SJCRH30 (cell line): Measurements from ENCODE around the gene PHOX2A. TPM values are rescaled to one million over a fixed set of nuclear protein-coding genes. Genes with fewer than 3 reads are reported as not detected.

Source experiments
- DNase-seq, 2 experiments: peaks; one replicate each; pipeline ENCODE4 v3.0.0-alpha.2; 2015 to 2020
- H3K27ac ChIP-seq: fragments of 250-450 bp; sonication (Bioruptor Pico); 2 replicates; pipeline ENCODE4 v1.5.1; 2020; ENCODE audit warnings: mild to moderate bottlenecking, moderate library complexity
- H3K27me3 ChIP-seq: fragments of 250-450 bp; sonication (Bioruptor Pico); 2 replicates; pipeline ENCODE4 v1.5.1; 2020; ENCODE audit warnings: mild to moderate bottlenecking, moderate library complexity
- H3K36me3 ChIP-seq: fragments of 250-450 bp; sonication (Bioruptor Pico); 2 replicates; pipeline ENCODE4 v1.5.1; 2020; ENCODE audit warnings: mild to moderate bottlenecking, moderate library complexity
- H3K4me1 ChIP-seq: fragments of 250-450 bp; sonication (Bioruptor Pico); 2 replicates; pipeline ENCODE4 v1.5.1; 2020; ENCODE audit warnings: mild to moderate bottlenecking, moderate library complexity
- H3K4me3 ChIP-seq: fragments of 250-450 bp; sonication (Bioruptor Pico); 2 replicates; pipeline ENCODE4 v1.5.1; 2020; ENCODE audit warnings: mild to moderate bottlenecking, moderate library complexity
- H3K9me3 ChIP-seq: fragments of 250-450 bp; sonication (Bioruptor Pico); replicated peaks from 2 replicates; pipeline ENCODE4 v1.5.1; 2020; ENCODE audit warnings: mild to moderate bottlenecking, moderate library complexity
- total RNA-seq: library from RNA; depleted of rRNA; stranded (reverse); fragments of >200 nt; shearing (Covaris generic); gene quantifications from 2 replicates; pipeline ENCODE4 v1.2.3, GENCODE V29; 2014

PHOX2A gene
- total RNA-seq, 1 experiment from 2014 or later = not detected

GRCh38 chr11:72260574-72260973 is 16.6 kb upstream of the PHOX2A start:
- H3K27ac ChIP-seq = no peak overlapping the region
- no peak overlapping the region for H3K4me3 ChIP-seq
- H3K27me3 ChIP-seq = no peaks in the 10 kb centered on the region
- no peaks in the 10 kb centered on the region for H3K36me3 ChIP-seq
- no peaks in the 10 kb centered on the region for H3K9me3 ChIP-seq
- H3K4me1 ChIP-seq = no peaks in the 10 kb centered on the region
- no peak for DNase-seq

- H3K27ac ChIP-seq = no peak overlapping the region
- H3K36me3 ChIP-seq = no peaks in the 10 kb centered on the region
- no peak for DNase-seq
- no peak overlapping the region for H3K4me3 ChIP-seq
- H3K9me3 ChIP-seq = no peaks in the 10 kb centered on the region
- H3K4me1 ChIP-seq = no peaks in the 10 kb centered on the region
- H3K27me3 ChIP-seq = no peaks in the 10 kb centered on the region
Observed at GRCh38 chr11:72259490-72259889, 15.5 kb upstream of the PHOX2A start.

GRCh38 chr11:72257570-72257969 is 13.6 kb upstream of the PHOX2A start:
- H3K27ac ChIP-seq = no peak overlapping the region
- no peak for DNase-seq
- no peak overlapping the region for H3K4me3 ChIP-seq
- H3K36me3 ChIP-seq = no peaks in the 10 kb centered on the region
- H3K27me3 ChIP-seq = no peaks in the 10 kb centered on the region
- no peaks in the 10 kb centered on the region for H3K9me3 ChIP-seq
- H3K4me1 ChIP-seq = no peaks in the 10 kb centered on the region

- no peak overlapping the region for H3K4me3 ChIP-seq
- H3K9me3 ChIP-seq = no peaks in the 10 kb centered on the region
- no peaks in the 10 kb centered on the region for H3K36me3 ChIP-seq
- DNase-seq = no peak
- no peaks in the 10 kb centered on the region for H3K4me1 ChIP-seq
- no peak overlapping the region for H3K27ac ChIP-seq
- no peaks in the 10 kb centered on the region for H3K27me3 ChIP-seq
Observed at GRCh38 chr11:72254299-72254993, 10.5 kb upstream of the PHOX2A start.

GRCh38 chr11:72253392-72253791 is 9.4 kb upstream of the PHOX2A start:
- no peaks in the 10 kb centered on the region for H3K27me3 ChIP-seq
- H3K36me3 ChIP-seq = no peaks in the 10 kb centered on the region
- DNase-seq = no peak
- no peak overlapping the region for H3K27ac ChIP-seq
- H3K9me3 ChIP-seq = no peaks in the 10 kb centered on the region
- H3K4me1 ChIP-seq = no peaks in the 10 kb centered on the region
- H3K4me3 ChIP-seq = no peak overlapping the region

GRCh38 chr11:72251614-72252013 is 7.6 kb upstream of the PHOX2A start:
- no peak for DNase-seq
- Histone ChIP-seq H3K4me1 (no peaks in the 10 kb centered on the region), H3K4me3 (no peak overlapping the region), H3K27ac (no peak overlapping the region), H3K9me3 (no peaks in the 10 kb centered on the region), H3K36me3 (no peaks in the 10 kb centered on the region), H3K27me3 (no peaks in the 10 kb centered on the region)

GRCh38 chr11:72250661-72251464 is 6.9 kb upstream of the PHOX2A start:
- Histone ChIP-seq H3K4me1 (no peaks in the 10 kb centered on the region), H3K27me3 (no peaks in the 10 kb centered on the region), H3K4me3 (no peak overlapping the region), H3K36me3 (no peaks in the 10 kb centered on the region), H3K27ac (no peak overlapping the region), H3K9me3 (no peaks in the 10 kb centered on the region)
- DNase-seq = no peak

- no peak for DNase-seq
- H3K9me3 ChIP-seq = no peaks in the 10 kb centered on the region
- H3K4me3 ChIP-seq = no peak overlapping the region
- H3K27me3 ChIP-seq = no peaks in the 10 kb centered on the region
- H3K27ac ChIP-seq = no peak overlapping the region
- H3K4me1 ChIP-seq = no peaks in the 10 kb centered on the region
- no peaks in the 10 kb centered on the region for H3K36me3 ChIP-seq
Observed at GRCh38 chr11:72249961-72250360, 6.0 kb upstream of the PHOX2A start.

GRCh38 chr11:72247584-72247983 is 3.6 kb upstream of the PHOX2A start:
- Histone ChIP-seq H3K4me3 (no peak overlapping the region), H3K27me3 (no peaks in the 10 kb centered on the region), H3K27ac (no peak overlapping the region), H3K4me1 (no peaks in the 10 kb centered on the region), H3K36me3 (no peaks in the 10 kb centered on the region), H3K9me3 (no peaks in the 10 kb centered on the region)
- DNase-seq = no peak

GRCh38 chr11:72245263-72245816 is 1.4 kb upstream of the PHOX2A start:
- Histone ChIP-seq H3K4me3 (no peak overlapping the region), H3K9me3 (no peaks in the 10 kb centered on the region), H3K27me3 (no peaks in the 10 kb centered on the region), H3K36me3 (no peaks in the 10 kb centered on the region), H3K27ac (no peak overlapping the region), H3K4me1 (no peaks in the 10 kb centered on the region)
- no peak for DNase-seq

GRCh38 chr11:72244361-72245262 is 636 bp upstream of the PHOX2A start:
- H3K4me3 ChIP-seq = no peak overlapping the region

GRCh38 chr11:72243173-72244059 is 560 bp downstream of the PHOX2A start:
- no peak overlapping the region for H3K4me3 ChIP-seq
- peaks cover 3% of the 10 kb centered on the region for H3K36me3 ChIP-seq
- no peak overlapping the region for H3K27ac ChIP-seq
- H3K27me3 ChIP-seq = no peaks in the 10 kb centered on the region
- H3K9me3 ChIP-seq = no peaks in the 10 kb centered on the region
- no peaks in the 10 kb centered on the region for H3K4me1 ChIP-seq
- no peak for DNase-seq

More at GRCh38 chr11:72244361-72245262, 636 bp upstream of the PHOX2A start:
- no peaks in the 10 kb centered on the region for H3K4me1 ChIP-seq
- no peaks in the 10 kb centered on the region for H3K27me3 ChIP-seq
- no peaks in the 10 kb centered on the region for H3K36me3 ChIP-seq
- no peak overlapping the region for H3K27ac ChIP-seq
- H3K9me3 ChIP-seq = no peaks in the 10 kb centered on the region
- no peak for DNase-seq

GRCh38 chr11:72242141-72242540 is 1.8 kb downstream of the PHOX2A start:
- no peaks in the 10 kb centered on the region for H3K27me3 ChIP-seq
- H3K27ac ChIP-seq = no peak overlapping the region
- H3K9me3 ChIP-seq = no peaks in the 10 kb centered on the region
- no peak for DNase-seq
- H3K4me1 ChIP-seq = no peaks in the 10 kb centered on the region
- H3K4me3 ChIP-seq = no peak overlapping the region
- peaks cover 16% of the 10 kb centered on the region for H3K36me3 ChIP-seq

- H3K4me3 ChIP-seq = no peak overlapping the region
- no peak overlapping the region for H3K27ac ChIP-seq
- H3K9me3 ChIP-seq = no peaks in the 10 kb centered on the region
- no peak for DNase-seq
- H3K27me3 ChIP-seq = no peaks in the 10 kb centered on the region
- no peaks in the 10 kb centered on the region for H3K4me1 ChIP-seq
- peaks cover 24% of the 10 kb centered on the region for H3K36me3 ChIP-seq
Observed at GRCh38 chr11:72241291-72241781, 2.6 kb downstream of the PHOX2A start.
